Smooth muscle cell (in vitro differentiated cells): ENCODE results near the gene COL6A1. TPM values are rescaled to one million over a fixed set of nuclear protein-coding genes. Genes with fewer than 3 reads are reported as not detected.

Experiments
- DNase-seq: peaks from one replicate; lab custom pipeline; 2025; ENCODE audit not compliant: unreplicated experiment; lab: John Stamatoyannopoulos, UW
- H2AFZ ChIP-seq: fragments of 200-600 bp; sonication (generic); 2 replicates; pipeline ENCODE4 v1.6.0; 2016; ENCODE audit warnings: antibody characterized with exemption, low read depth, mild to moderate bottlenecking
- H3F3A ChIP-seq: fragments of 200-600 bp; sonication (generic); 2 replicates; pipeline ENCODE4 v1.6.0; 2017; ENCODE audit warnings: antibody characterized with exemption, low read depth
- H3K27ac ChIP-seq: fragments of 200-600 bp; sonication (generic); 2 replicates; pipeline ENCODE4 v1.5.1; 2016; ENCODE audit warnings: low read depth, mild to moderate bottlenecking
- H3K27me3 ChIP-seq: fragments of 200-600 bp; sonication (generic); 2 replicates; pipeline ENCODE4 v1.6.1; 2016; ENCODE audit warnings: low read depth, mild to moderate bottlenecking
- H3K36me3 ChIP-seq: fragments of 200-600 bp; sonication (generic); 2 replicates; pipeline ENCODE4 v1.5.1; 2016; ENCODE audit warnings: low read depth
- H3K4me1 ChIP-seq: fragments of 200-600 bp; sonication (generic); 2 replicates; pipeline ENCODE4 v1.5.1; 2016; ENCODE audit warnings: low read depth
- H3K4me2 ChIP-seq: fragments of 200-600 bp; sonication (generic); 2 replicates; pipeline ENCODE4 v1.6.0; 2016; ENCODE audit warnings: mild to moderate bottlenecking
- H3K4me3 ChIP-seq: fragments of 200-600 bp; sonication (generic); 2 replicates; pipeline ENCODE4 v1.5.1; 2016; ENCODE audit warnings: mild to moderate bottlenecking
- H3K79me2 ChIP-seq: fragments of 200-600 bp; sonication (generic); 2 replicates; pipeline ENCODE4 v1.6.0; 2016; ENCODE audit warnings: low read depth, mild to moderate bottlenecking
- H3K9ac ChIP-seq: fragments of 200-600 bp; sonication (generic); 2 replicates; pipeline ENCODE4 v1.6.0; 2016; ENCODE audit warnings: low read depth
- H3K9me3 ChIP-seq: fragments of 200-600 bp; sonication (generic); replicated peaks from 2 replicates; pipeline ENCODE4 v1.5.1; 2016; ENCODE audit warnings: low read depth
- H4K20me1 ChIP-seq: fragments of 200-600 bp; sonication (generic); 2 replicates; pipeline ENCODE4 v1.6.0; 2016; ENCODE audit warnings: low read depth
- CTCF ChIP-seq: fragments of 200-600 bp; sonication (generic); IDR thresholded peaks from 2 replicates; pipeline ENCODE4 v1.5.1; 2017; ENCODE audit warnings: borderline replicate concordance, mild to moderate bottlenecking, antibody characterized with exemption; ENCODE audit not compliant: insufficient read depth, poor library complexity, severe bottlenecking
- WGBS: methylation state at CpG from one replicate; pipeline ENCODE4 v1.1.7; 2016; ENCODE audit warnings: low lambda C conversion rate; 5-methylcytosine and 5-hydroxymethylcytosine counted together
- polyA plus RNA-seq: library from polyadenylated mRNA; unstranded; fragments of >200 nt; fragmentation: Nextera tagmentation; extraction: Ambion mirVana; gene quantifications from 2 replicates; pipeline ENCODE4 v1.2.1, GENCODE V29; 2016
- total RNA-seq: library from RNA; depleted of rRNA; stranded (reverse); fragments of >200 nt; gene quantifications from 2 replicates; pipeline ENCODE4 v1.2.3, GENCODE V29; 2014

The COL6A1 gene
- total and polyA plus RNA-seq, 2 experiments from 2014 or later, result 1,292 to 2,827 TPM

DNA sequence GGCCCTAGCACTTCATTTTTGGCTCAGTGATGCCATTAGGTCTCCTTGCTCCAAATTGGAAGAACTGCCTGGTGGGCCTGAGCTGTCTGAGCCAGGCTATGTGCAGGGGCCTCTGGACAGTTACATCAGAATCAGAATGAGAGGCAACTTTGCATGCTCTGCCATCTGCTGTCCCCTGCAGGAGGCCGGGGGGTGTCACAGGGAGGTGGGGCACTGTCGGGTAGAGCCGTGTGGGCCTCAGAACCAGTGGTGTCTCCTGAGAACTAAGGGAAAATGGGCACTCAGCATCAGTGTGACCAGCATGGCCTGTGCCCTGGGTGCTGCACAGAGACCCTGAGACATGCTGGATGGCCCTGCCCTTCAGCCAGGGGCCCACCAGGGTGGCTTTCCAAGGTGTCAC, 47.0 kb upstream of the COL6A1 start:
- Histone ChIP-seq H3K36me3 (no peaks in the 10 kb centered on the region), H3K4me3 (no peak overlapping the region), H3K9ac (no peak overlapping the region), H3K27me3 (no peaks in the 10 kb centered on the region), H2AFZ (no peak overlapping the region), H3K27ac (no peak overlapping the region), H3K79me2 (no peaks in the 10 kb centered on the region), H3K4me2 (no peak overlapping the region), H3K4me1 (no peaks in the 10 kb centered on the region), H3F3A (no peaks in the 10 kb centered on the region), H4K20me1 (no peaks in the 10 kb centered on the region), H3K9me3 (no peaks in the 10 kb centered on the region)
- no peak for DNase-seq
- WGBS, result 87% methylated on average over 3 of the region's 3 CpGs
- TF ChIP-seq CTCF, result no peak

- Histone ChIP-seq H3K27ac (no peak overlapping the region), H3K9me3 (no peaks in the 10 kb centered on the region), H3K27me3 (no peaks in the 10 kb centered on the region), H2AFZ (no peak overlapping the region), H3K9ac (no peak overlapping the region), H3F3A (no peaks in the 10 kb centered on the region), H3K4me3 (no peak overlapping the region), H4K20me1 (no peaks in the 10 kb centered on the region), H3K4me1 (no peaks in the 10 kb centered on the region), H3K36me3 (no peaks in the 10 kb centered on the region), H3K79me2 (no peaks in the 10 kb centered on the region), H3K4me2 (no peak overlapping the region)
- WGBS, result 89% methylated on average over 3 of the region's 3 CpGs
- DNase-seq, result no peak
- TF ChIP-seq CTCF, result no peak
Observed at GRCh38 chr21:45935628-45936027, 45.9 kb upstream of the COL6A1 start.

DNA sequence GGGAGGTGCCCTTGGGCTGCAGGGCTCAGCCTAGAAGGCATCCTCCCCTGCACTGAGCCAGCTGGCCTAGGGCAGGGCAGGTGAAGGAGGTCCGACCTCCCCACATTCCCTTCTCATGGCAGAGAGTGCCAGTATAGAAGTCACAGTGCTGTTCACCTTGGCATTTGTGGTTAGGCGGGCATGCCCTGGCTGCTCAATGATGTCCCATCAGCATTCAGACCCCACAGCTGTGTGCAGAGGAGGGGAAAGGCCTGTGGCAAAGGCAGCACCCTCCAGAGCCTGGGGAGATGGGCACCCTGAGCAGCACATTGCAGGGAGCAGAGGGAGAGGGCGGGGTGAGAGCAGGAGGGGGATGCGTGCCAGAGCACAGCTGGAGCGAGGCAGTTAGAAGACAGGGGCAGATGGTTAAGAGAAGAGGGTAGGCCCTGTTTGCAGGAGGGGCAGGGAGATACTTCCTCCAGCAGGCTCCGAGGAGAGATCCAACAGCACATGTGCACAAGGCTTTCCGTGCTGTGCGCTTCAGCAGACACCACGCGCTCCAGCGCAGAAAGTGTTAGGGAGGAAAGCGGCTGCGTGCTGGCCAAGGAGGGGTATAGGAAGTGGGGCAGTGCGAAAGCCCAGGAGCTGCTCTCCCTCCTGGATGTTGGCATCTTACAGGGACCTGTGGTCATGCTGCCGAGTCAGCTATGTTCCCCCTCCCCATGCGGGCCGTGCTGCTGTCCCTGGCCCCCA, 43.7 kb upstream of the COL6A1 start:
- Histone ChIP-seq H3K27ac (no peak overlapping the region), H3K9me3 (no peaks in the 10 kb centered on the region), H3K4me1 (no peaks in the 10 kb centered on the region), H3K4me3 (no peak overlapping the region), H3K27me3 (no peaks in the 10 kb centered on the region), H3K9ac (no peak overlapping the region), H4K20me1 (no peaks in the 10 kb centered on the region), H2AFZ (no peak overlapping the region), H3K79me2 (no peaks in the 10 kb centered on the region), H3K4me2 (no peak overlapping the region), H3K36me3 (no peaks in the 10 kb centered on the region), H3F3A (no peaks in the 10 kb centered on the region)
- WGBS, result 94% methylated on average over 17 of the region's 17 CpGs
- no peak for DNase-seq
- no peak for TF ChIP-seq CTCF

- no peaks in the 10 kb centered on the region for H3K36me3 ChIP-seq
- no peaks in the 10 kb centered on the region for H3K79me2 ChIP-seq
- no peak overlapping the region for H3K4me2 ChIP-seq
- H3K9me3 ChIP-seq, result no peaks in the 10 kb centered on the region
- TF ChIP-seq CTCF, result no peak
- no peaks in the 10 kb centered on the region for H3F3A ChIP-seq
- H3K27me3 ChIP-seq, result no peaks in the 10 kb centered on the region
- no peak for DNase-seq
- H2AFZ ChIP-seq, result no peak overlapping the region
- no peak overlapping the region for H3K9ac ChIP-seq
- H3K27ac ChIP-seq, result no peak overlapping the region
- WGBS, result 83% methylated on average over 1 of the region's 1 CpG
- no peak overlapping the region for H3K4me3 ChIP-seq
- no peaks in the 10 kb centered on the region for H4K20me1 ChIP-seq
- no peaks in the 10 kb centered on the region for H3K4me1 ChIP-seq
Observed at GRCh38 chr21:45938453-45938755, 43.2 kb upstream of the COL6A1 start.
